ENCODE results near the gene BEGAIN.

The BEGAIN gene

DNA sequence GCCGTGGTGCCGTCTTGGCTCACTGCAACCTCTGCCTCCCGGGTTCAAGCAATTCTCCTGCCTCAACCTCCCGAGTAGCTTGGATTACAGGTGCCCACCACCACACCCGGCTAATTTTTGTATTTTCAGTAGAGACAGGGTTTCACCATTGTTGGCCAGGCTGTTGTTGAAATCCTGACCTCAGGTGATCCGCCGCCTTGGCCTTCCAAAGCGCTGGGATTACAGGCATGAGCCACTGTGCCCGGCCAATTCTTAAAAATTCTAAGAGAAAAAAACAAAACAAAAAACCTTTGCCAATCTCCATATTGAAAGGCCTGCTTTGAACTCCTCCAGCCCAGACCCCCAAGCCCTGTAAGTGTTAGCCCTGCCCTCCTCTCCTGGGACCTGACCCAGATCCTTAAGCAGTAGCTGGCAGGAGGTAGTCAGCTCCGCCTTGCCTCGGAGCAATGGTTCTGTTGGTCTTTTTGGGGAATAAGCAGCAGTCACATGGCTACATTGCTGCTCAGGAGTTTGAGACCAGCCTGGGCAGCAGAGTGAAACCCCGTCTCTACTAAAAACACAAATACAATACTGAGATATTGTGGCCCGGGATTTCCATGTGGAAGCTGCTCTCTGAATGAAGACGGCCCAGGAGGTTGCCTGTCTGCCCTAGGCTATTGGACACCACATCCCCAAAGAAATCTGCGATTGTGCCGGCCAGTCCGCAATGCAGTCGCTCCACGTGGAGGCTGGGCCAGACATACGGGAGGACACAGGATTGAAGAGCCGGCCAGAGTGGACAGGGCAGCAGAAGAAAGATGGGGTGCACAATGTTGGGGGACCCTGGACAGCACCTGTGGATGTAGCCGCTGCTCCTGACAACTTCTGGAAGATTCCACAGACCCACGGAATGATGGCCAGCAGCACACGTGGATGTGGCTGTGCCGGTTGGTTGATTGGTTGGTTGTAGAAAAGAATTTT is 28.8 kb upstream of the BEGAIN start:
- DNase-seq: no peak

DNA sequence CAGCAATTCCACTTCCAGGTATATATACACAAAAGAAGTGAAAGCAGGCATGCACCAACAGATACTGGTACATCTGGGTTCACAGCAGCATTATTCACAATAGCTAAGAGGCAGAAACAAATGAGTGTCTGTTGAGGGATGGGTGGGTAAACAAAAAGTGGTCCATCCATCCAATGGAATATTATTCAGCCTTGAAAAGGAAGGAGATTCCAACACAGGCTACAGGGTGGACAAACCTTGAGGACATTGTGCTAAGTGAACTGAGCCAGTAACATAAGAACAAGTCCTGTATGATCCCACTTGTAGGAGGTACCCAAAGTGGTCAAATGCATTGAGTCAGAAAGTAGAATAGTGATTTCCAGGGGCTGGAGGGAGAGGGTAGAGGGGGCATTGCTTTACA is 27.6 kb upstream of the BEGAIN start:
- DNase-seq: no peak

- DNase-seq: no peak
Measured at GRCh38 chr14:100612986-100613385, 25.8 kb upstream of the BEGAIN start.

GRCh38 chr14:100611811-100612480 is 24.7 kb upstream of the BEGAIN start:
- DNase-seq: no peak

DNA sequence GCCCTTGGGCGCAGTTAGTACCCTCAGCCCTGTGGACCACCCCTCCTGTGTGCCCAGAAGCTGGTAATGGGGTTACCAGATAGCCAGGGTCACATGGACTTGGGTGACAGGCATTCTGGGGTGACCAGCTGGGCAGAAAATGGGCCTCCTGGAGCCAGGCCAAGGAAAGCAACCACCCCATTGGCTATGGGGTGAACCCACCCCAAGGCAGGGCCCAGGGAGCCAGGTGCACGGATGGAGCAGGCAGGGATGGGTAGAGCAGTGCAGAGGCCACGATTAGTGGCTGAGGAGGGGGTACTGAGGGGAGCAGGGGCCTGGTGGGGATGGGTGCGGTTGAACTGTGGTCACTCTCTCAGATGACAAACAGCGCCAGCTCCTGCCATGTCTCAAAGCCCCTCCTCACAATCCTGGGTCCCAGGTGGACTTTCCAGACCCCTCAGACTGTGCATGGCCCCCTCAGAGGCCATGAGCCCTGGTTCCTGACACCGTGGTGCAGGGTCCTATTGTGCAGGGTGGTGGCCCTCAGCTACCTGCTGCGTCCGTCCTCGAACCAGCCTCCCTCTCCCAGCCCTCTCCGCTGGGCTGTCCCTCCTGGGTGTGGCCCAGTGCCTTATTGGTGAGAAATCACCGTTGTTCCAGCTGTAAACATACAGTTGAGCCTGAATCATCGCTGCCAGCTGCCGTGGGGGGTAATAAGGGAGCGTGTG is 23.4 kb upstream of the BEGAIN start:
- no peak for DNase-seq

DNA sequence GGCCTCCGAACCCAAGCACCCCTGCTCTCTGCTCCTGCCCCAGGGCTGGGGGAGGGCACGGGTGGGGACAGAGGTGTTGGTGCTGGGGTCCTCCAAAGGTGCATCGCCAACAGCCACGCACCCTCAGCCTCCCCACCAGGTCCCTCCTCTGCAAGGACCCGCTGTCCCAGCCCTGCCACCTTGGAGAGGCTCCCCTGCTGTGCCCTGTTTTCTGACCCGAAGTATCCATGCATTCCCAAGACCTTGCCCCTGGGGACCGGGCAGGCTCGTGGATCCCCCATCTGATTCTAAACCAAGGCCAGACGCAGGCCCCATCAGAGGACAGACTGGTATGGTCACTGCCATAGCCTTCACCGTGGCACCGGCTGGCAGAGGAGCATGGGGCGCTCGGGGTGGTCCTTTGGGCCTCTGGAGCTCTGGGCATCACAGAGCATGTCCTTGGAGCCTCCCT is 22.7 kb upstream of the BEGAIN start:
- no peak for DNase-seq

DNA sequence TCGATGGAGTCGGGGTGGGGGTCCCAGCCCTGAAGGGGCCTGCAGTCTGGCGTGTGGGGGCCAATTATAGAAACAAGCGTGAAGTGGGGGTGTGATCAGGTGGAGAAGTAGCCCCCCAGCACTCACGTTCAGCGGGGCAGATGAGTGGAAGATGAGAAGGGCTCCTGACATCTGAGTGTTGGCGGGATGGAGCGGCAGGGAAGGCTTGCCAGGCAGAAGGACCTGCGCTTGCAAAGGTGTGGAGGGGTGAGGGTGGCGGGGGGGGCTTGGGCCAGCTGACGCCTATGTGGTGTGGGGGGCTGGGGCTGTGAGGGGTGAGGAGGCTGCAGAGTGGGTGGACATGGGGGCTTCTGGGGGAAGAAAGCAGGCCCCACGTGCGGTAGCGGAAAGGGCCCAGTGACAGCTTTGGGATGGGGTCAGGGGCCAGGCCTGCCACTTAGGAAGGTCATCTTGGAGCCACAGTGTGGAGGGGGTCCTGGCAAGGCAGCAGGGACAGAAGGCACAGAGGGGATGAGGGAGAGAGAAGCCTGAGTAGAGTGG is 22.2 kb upstream of the BEGAIN start:
- no peak for DNase-seq

DNA sequence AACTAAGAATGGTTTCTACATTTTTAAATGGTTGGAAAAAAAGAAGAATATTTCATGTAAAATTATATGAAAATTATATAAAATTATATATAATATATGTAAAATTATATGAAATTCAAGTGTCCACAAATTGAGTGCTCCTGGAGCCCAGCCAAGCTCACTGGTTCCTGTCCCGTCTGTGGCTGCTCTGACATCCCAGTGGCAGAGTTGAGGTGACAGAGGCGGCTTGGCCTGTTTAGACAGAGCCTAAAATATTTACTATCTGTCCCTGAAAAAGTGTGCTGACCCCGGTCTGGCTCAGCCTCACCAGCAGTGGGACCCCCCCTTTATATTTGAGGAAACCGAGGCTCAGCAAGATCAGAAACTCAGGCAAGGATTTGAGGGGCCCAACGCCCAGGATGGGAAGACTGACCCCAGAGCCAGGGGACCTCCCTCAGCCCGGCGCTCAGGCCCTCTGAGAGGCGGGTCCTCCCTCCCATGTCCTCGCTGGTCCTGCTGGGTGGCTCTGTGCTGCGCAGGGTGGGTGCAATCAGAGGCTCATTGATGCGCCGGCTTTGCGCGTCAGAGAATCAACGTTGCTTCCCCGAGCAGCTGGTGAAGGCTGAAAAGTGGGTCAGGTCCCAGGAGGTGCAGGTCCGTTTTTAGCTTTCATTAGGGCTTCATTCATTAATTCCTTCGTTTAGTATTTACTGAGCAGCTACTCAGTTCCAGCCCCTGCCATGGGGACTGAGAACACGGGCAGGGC is 21.5 kb upstream of the BEGAIN start:
- DNase-seq: no peak

DNA sequence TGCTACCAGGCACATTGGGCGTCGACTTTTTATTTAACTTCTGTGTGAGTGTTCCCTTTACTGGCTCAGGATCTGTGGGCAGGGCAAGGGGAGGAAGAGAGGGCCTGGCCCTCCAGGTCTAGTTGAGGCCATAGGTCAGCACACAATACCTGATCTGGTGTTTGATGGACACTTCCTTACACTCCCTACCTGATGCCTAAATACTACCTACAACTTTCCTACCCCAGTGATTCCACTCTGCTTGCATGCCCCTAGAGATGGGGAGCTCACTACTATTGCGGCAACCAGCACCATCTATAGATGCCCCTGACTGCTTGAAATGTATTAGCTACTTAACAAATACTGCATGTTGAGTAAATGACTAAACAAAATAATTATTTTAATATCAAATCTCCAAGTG is 20.8 kb upstream of the BEGAIN start:
- DNase-seq: no peak

- DNase-seq: no peak
Measured at GRCh38 chr14:100607611-100607956, 20.4 kb upstream of the BEGAIN start.

GRCh38 chr14:100606687-100607610 is 19.7 kb upstream of the BEGAIN start:
- DNase-seq: no peak

DNA sequence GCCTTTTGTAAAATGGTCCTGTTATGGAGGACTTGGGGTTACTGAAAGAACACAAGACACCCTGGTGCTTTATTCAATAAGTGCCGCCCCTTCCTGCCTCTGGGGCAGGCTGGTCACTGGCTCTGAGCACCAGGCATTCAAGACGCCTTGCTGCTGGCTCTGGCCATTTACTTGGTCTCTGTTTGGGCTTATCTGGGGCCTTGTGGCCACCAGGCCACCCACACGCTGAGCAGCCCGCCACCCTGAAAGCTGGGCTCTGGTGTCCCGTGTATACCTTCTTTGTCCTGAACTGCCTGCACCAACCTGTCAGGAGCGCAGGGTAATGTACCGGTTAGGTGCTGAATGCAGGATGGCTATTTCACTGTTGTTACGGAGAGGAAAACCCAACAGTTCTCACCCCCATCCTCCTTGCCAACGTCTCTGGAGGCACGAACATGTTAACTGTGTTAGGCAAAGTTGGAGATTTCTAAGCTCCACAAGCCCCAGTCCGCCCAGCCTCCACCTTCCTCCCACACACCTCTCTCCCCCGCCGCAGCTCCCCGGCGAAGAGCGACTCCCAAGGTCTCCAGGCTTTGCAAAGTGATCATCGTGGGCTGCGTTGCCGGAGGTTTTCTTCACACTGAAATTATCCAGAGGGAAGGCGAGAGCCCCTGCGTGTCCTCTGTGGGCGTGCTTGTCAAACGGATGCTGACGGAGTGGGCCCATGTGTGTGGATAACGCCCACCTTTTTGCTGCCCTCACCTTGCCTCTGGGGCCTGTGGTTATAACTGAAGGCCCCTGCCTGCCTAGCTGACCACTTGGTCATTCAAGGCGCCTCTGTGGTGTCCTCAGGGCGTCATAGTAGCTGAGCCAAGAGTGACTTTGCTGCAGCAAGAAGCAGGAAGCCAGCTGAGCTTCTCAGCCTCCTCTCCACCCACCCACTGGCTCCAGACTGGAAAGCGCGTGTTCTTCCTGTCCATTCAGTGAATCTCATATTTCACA is 18.8 kb upstream of the BEGAIN start:
- no peak for DNase-seq

DNA sequence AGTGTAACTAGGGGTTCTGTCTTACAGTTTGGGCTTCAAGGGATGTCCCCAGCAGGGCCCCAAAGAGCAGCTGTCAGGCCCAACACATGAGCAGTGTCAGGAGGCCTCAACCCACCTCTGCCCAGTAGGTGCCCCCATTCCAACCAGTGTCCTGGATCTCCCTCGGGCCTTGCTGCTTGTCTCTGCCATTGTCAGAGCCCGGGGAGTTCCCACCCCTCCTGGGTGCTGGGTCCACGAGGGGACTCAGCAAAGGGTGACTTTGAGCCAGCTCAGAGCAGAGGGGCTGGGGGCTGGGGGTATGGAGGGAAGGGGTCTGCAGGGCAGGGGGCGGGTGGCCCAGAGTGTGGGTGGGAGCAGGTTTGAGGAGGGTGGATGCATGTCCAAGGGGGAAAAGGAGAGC is 18.0 kb upstream of the BEGAIN start:
- no peak for DNase-seq

GRCh38 chr14:100604709-100605108 is 17.5 kb upstream of the BEGAIN start:
- no peak for DNase-seq

DNA sequence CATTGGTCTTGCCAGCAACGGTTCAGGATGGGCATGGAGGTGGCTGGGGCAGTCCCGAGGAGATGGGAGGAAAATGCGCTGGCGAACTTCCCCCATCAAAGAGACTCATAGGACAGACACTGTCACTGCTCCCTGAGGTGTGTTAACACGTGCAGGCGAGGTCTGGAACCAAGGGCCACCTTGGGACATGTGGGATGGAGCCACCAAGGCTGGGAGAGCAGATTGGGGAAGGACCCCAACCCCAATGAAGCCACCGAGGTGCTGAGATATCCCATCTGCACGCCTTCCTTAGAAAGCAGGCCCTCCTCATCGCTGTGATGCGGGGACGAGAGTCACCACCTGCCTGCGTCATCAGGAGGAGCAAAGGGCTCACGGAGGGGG is 16.9 kb upstream of the BEGAIN start:
- no peak for DNase-seq

DNA sequence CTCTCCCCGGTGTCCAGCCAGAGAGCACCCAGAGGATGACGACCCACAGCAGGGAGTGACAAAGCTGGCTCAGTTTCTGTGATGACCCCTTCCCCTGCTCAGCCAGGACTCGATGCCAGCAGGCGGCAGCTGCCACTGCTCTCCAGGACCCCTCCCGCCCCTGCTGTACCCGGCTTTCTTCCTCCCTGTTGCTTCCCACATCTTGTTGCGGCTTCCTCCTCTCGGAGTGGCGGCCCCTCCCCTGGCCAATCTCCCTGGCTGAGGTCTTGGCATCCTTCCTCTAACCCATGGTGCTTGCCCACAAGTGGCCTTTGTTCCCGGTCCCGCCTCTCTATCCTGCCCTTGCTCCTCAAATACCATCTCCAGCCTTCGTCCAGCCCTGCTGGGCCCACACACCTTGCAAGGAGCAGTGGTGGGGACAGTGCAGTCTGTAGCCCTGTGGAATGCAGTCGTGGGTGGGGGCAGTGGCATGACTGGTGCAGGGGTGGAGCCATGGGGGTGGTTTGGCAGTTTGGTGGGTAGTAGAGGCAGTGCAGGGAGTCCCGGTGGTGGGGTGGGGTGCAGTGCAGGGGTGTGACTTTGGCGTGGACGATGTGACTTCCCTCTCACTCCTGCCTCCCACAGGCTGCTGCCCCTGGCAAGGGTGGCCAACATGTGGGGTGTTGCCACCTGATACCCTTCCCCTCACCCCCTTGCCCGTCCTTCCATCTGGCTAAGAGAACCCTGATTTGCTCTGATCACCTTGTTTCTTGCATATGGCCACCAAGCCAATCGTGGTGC is 16.3 kb upstream of the BEGAIN start:
- DNase-seq: no peak

DNA sequence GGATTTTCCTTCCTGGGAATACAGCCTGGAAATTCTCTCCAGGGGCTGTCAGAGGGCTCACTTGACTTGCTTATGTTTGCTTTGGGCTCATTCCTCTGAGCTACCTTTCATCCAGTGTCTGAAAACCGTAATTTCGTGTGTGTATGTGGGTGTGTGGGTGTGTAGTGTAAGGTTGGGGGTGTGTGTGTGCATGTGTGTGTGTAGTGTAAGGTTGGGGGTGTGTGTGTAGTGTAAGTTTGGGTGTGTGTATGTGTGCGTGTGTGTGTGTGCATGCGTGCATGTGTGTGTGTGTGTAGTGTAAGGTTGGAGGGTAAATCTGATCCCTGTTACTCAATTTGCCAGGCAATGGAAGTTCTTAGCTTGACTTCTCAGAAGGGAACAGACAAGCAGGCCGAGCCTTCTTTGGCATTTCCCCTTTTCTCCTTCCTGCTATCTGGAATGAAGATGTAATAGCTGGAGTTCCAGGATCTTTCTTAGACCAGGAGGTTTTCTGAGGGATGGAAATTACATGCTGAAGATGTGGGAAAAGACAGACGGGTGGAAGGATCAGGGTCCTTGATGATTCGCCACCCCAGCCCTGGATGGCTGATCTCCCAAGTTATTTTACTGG is 15.5 kb upstream of the BEGAIN start:
- no peak for DNase-seq

- DNase-seq: no peak
Measured at GRCh38 chr14:100601914-100602313, 14.7 kb upstream of the BEGAIN start.

DNA sequence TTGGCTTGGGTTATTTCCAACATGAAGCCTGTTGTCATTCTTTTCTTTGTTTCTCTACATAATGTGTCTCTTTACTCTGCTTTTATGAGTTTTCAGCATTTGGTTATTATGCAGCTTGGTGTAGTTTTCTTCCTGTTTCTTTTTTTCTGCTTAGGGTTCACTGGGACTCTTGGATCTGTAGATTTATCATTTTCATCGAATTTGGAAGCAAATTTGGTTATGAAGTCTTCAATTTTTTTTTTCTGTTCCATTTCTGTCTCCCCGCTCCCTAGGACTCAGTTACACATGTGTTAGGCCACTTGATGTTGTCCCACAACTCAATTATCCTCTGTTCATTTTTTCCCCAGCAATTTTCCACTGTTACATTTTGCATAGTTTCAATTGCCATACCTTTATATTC is 13.8 kb upstream of the BEGAIN start:
- DNase-seq: no peak
